22Rv1 (cell line): Measurements from ENCODE around the gene KIF5B.

ENCODE experiments used
- CTCF ChIP-seq: fragments of 450-650 bp; IDR thresholded peaks from 2 replicates; pipeline ENCODE4 v1.5.1; 2017; ENCODE audit warnings: mild to moderate bottlenecking
- ZFX ChIP-seq: fragments of 450-650 bp; IDR thresholded peaks from 2 replicates; pipeline ENCODE4 v1.6.1; 2017; ENCODE audit warnings: antibody characterized with exemption, borderline replicate concordance

GRCh38 chr10:31972519-31973041 lies 83.6 kb downstream of the KIF5B start:
- TF ChIP-seq CTCF (no peak), ZFX (no peak)
